HL-60 (cell line): ENCODE data around the gene DLG1.

Experiments used
- DNase-seq, 2 experiments: peaks; one replicate each; pipeline ENCODE4 v3.0.0-alpha.2; 2010 to 2020; ENCODE audit warnings: low read depth in 1 of 2, low spot score in 1 of 2
- H3K27ac ChIP-seq: fragments of 250-450 bp; sonication (Bioruptor Pico); replicated peaks from 2 replicates; pipeline ENCODE4 v1.5.1; 2020; ENCODE audit warnings: mild to moderate bottlenecking, moderate library complexity
- H3K27me3 ChIP-seq: fragments of 250-450 bp; sonication (Bioruptor Pico); 2 replicates; pipeline ENCODE4 v1.5.1; 2021; ENCODE audit warnings: mild to moderate bottlenecking, moderate library complexity; ENCODE audit not compliant: insufficient read depth, poor library complexity, severe bottlenecking
- H3K4me3 ChIP-seq: replicated peaks from 2 replicates; pipeline ENCODE4 v1.5.1; 2011; ENCODE audit warnings: mild to moderate bottlenecking, control low read depth, low read length; ENCODE audit not compliant: insufficient read depth
- GABPA ChIP-seq: IDR thresholded peaks from 2 replicates; pipeline ENCODE4 v1.6.1; 2012; ENCODE audit warnings: low read depth
- POLR2AphosphoS5 ChIP-seq: IDR thresholded peaks from 2 replicates; pipeline ENCODE4 v1.6.1; 2012; ENCODE audit warnings: low read depth
- SPI1 ChIP-seq: IDR thresholded peaks from 2 replicates; pipeline ENCODE4 v1.6.1; 2012; ENCODE audit warnings: low read depth, mild to moderate bottlenecking, borderline replicate concordance
- TF ChIP-seq, protein P1 (sequence below): IDR thresholded peaks from 2 replicates; pipeline ENCODE4 v1.6.1; 2012; ENCODE audit warnings: low read depth; ENCODE audit not compliant: insufficient replicate concordance
- TF ChIP-seq, protein P2 (sequence below): IDR thresholded peaks from one replicate; pipeline ENCODE4 v1.5.1; 2011; ENCODE audit warnings: low read length, control low read depth, inconsistent platforms; ENCODE audit not compliant: insufficient read depth

The DLG1 gene

DNA sequence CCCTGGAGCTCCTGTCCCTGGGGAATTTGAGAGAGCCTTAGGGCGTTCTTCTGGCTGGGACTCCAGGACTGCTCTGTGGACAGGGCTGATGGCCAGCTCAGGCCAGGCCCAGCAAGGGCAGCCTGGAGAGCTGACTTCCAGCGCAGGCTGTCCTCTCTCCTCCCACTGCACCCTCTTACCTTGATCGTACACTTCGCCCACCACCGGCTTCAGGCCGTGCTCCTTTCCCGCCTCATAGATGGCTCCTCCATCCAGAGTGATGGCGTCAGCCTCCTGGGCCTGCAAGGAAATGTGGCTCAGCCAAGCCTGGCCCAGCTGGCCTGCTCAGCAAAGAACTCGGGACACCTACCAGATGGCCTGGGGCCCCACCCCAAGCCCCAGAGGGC lies 271.9 kb downstream of the DLG1 start:
- Histone ChIP-seq H3K4me3 (no peak overlapping the region), H3K27me3 (peaks cover 9% of the 10 kb centered on the region), H3K27ac (no peak overlapping the region)
- DNase-seq = no peak
- TF ChIP-seq, protein P1, sequence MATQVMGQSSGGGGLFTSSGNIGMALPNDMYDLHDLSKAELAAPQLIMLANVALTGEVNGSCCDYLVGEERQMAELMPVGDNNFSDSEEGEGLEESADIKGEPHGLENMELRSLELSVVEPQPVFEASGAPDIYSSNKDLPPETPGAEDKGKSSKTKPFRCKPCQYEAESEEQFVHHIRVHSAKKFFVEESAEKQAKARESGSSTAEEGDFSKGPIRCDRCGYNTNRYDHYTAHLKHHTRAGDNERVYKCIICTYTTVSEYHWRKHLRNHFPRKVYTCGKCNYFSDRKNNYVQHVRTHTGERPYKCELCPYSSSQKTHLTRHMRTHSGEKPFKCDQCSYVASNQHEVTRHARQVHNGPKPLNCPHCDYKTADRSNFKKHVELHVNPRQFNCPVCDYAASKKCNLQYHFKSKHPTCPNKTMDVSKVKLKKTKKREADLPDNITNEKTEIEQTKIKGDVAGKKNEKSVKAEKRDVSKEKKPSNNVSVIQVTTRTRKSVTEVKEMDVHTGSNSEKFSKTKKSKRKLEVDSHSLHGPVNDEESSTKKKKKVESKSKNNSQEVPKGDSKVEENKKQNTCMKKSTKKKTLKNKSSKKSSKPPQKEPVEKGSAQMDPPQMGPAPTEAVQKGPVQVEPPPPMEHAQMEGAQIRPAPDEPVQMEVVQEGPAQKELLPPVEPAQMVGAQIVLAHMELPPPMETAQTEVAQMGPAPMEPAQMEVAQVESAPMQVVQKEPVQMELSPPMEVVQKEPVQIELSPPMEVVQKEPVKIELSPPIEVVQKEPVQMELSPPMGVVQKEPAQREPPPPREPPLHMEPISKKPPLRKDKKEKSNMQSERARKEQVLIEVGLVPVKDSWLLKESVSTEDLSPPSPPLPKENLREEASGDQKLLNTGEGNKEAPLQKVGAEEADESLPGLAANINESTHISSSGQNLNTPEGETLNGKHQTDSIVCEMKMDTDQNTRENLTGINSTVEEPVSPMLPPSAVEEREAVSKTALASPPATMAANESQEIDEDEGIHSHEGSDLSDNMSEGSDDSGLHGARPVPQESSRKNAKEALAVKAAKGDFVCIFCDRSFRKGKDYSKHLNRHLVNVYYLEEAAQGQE = no peak
- TF ChIP-seq, protein P2, sequence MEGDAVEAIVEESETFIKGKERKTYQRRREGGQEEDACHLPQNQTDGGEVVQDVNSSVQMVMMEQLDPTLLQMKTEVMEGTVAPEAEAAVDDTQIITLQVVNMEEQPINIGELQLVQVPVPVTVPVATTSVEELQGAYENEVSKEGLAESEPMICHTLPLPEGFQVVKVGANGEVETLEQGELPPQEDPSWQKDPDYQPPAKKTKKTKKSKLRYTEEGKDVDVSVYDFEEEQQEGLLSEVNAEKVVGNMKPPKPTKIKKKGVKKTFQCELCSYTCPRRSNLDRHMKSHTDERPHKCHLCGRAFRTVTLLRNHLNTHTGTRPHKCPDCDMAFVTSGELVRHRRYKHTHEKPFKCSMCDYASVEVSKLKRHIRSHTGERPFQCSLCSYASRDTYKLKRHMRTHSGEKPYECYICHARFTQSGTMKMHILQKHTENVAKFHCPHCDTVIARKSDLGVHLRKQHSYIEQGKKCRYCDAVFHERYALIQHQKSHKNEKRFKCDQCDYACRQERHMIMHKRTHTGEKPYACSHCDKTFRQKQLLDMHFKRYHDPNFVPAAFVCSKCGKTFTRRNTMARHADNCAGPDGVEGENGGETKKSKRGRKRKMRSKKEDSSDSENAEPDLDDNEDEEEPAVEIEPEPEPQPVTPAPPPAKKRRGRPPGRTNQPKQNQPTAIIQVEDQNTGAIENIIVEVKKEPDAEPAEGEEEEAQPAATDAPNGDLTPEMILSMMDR = no peak

DNA sequence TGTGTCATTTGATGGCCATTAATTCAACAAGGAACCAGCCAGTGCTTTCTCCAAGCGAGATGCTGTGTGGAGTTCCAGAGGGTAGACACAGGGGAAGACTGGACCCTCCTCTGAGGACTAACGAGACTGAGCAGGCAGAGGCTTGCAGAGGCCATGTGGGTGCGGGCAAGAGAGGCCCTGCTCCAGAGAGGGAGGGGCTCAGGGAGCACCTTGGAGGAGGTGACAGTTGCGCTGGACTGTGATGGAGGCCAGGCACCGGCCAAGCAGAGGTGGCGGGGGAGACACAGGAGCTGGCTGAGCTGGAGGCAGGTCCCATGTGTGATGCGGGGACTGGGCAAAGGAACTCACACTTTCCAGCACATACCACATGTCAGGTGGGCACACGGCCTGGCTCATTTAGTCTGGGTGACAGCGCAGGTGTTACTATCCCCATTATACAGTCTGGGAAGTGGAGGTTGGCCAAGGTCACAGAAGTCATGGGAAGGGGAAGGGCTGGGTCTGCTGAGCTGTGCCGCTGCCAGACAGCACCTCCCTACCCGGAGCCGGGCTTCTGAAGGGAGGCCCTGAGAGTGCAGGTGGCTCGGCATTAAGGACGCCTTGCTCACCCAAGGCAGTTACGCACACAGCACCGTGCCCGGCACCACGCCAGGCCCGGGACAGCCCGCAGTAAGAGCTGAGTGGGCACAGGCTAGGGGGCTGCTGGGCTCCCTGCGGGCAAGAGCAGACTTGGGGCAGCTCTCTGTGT lies 272.5 kb downstream of the DLG1 start:
- H3K27ac ChIP-seq = no peak overlapping the region
- no peak overlapping the region for H3K4me3 ChIP-seq
- no peak for TF ChIP-seq POLR2AphosphoS5
- TF ChIP-seq, protein P1 = no peak
- no peak for TF ChIP-seq SPI1
- TF ChIP-seq, protein P2 = no peak
- TF ChIP-seq GABPA = no peak
- H3K27me3 ChIP-seq = peaks cover 9% of the 10 kb centered on the region
- no peak for DNase-seq

DNA sequence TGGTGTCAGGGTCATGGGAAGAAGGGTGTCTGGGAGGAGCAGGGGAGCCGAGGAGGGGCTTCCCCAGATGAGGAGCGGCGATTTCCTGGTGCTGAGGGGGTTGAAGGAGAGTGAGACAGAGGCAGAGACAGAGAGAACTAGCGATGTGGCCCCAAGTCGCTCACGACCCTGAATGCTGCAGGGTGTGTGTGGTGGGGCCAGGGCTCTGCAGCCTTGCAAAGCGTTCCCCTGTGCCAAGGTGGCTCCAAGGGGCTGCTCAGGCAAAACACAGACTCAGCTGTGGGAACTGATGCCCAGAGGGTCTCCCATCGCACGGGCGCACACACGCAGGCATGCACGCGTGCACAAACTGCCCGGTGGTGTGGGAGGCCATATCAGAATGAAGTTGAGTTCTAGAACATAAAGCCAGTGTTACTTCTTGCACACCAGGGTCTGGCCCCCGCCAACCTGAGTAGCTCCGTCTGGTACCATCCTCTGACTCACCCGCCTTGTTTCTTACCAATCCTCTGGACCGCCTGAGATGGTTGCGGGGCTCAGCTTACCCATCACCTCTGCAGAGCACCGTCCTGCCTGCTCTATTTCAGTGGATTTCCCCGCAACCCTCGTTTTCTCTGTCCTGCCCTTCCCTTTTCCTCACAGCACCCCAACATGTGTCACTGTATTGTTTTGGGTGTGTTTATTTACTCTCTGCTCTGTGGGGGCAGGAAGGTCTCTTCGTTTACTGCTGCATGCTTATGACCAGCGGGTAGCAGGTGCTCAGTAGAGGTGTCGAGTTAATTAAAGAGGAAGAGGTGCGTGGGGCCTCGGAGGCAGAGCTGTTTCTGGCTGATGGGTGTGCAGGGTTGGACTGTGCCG lies 273.3 kb downstream of the DLG1 start:
- DNase-seq = no peak
- no peak for TF ChIP-seq SPI1
- TF ChIP-seq POLR2AphosphoS5 = no peak
- TF ChIP-seq, protein P2 = no peak
- TF ChIP-seq GABPA = no peak
- TF ChIP-seq, protein P1 = no peak
- peaks cover 9% of the 10 kb centered on the region for H3K27me3 ChIP-seq
- no peak overlapping the region for H3K4me3 ChIP-seq
- H3K27ac ChIP-seq = no peak overlapping the region
